WTC11 (cell line): Measurements from ENCODE around the gene CALR3. TPM values are rescaled to one million over a fixed set of nuclear protein-coding genes. Genes with fewer than 3 reads are reported as not detected.

Experiments used
- ATAC-seq: fragments of 200-7000 bp; cut with Tn5 transposase; 2 replicates; pipeline ENCODE4 v1.10.0; 2021; ENCODE audit warnings: mild to moderate bottlenecking, moderate library complexity
- CTCF ChIA-PET: fragments of 300-600 bp; sonication (Branson Sonifier 250); formaldehyde crosslinking; loops from one replicate; lab custom pipeline; 2021; ENCODE audit warnings: antibody characterized with exemption; lab: Charles Lee
- POLR2A ChIA-PET: fragments of 350-600 bp; sonication (Branson Sonifier 250); formaldehyde crosslinking; loops from one replicate; lab custom pipeline; 2021; ENCODE audit warnings: antibody characterized with exemption; lab: Charles Lee
- DNase-seq: peaks from one replicate; pipeline ENCODE4 v3.0.0; 2021; ENCODE audit warnings: low spot score
- H3K27ac Mint-ChIP-seq: 2 replicates; pipeline ENCODE4 v1.8.0; 2021; ENCODE audit warnings: mixed read lengths
- H3K27me3 Mint-ChIP-seq: 2 replicates; pipeline ENCODE4 v1.8.0; 2021; ENCODE audit warnings: low read depth, mild to moderate bottlenecking, moderate library complexity, mixed read lengths
- H3K36me3 Mint-ChIP-seq: 2 replicates; pipeline ENCODE4 v1.8.0; 2021; ENCODE audit warnings: mixed read lengths
- H3K4me1 Mint-ChIP-seq: 2 replicates; pipeline ENCODE4 v1.8.0; 2022; ENCODE audit warnings: mixed read lengths
- H3K4me3 Mint-ChIP-seq: 2 replicates; pipeline ENCODE4 v1.8.0; 2021; ENCODE audit warnings: mild to moderate bottlenecking, moderate library complexity, mixed read lengths
- H3K9me3 Mint-ChIP-seq: 2 replicates; pipeline ENCODE4 v1.8.0; 2021; ENCODE audit warnings: mixed read lengths
- AFF4 ChIP-seq: sonication (generic); formaldehyde crosslinking; IDR thresholded peaks from 2 replicates; pipeline ENCODE4 v1.8.1; 2023; ENCODE audit warnings: mild to moderate bottlenecking, missing genetic modification reagents, borderline replicate concordance
- CBFB ChIP-seq: sonication (generic); formaldehyde crosslinking; IDR thresholded peaks from 2 replicates; pipeline ENCODE4 v1.8.1; 2022; ENCODE audit warnings: mild to moderate bottlenecking, low read depth, missing genetic modification reagents
- ETV6 ChIP-seq: sonication (generic); formaldehyde crosslinking; IDR thresholded peaks from 2 replicates; pipeline ENCODE4 v1.8.1; 2022; ENCODE audit warnings: mild to moderate bottlenecking, missing genetic modification reagents
- FOXJ3 ChIP-seq: sonication (generic); formaldehyde crosslinking; IDR thresholded peaks from 2 replicates; pipeline ENCODE4 v1.9.0; 2021; ENCODE audit warnings: missing genetic modification reagents, mild to moderate bottlenecking, borderline replicate concordance
- FOXP1 ChIP-seq: sonication (generic); formaldehyde crosslinking; IDR thresholded peaks from 2 replicates; pipeline ENCODE4 v1.8.0; 2022; ENCODE audit warnings: missing genetic modification reagents, mild to moderate bottlenecking, moderate library complexity, borderline replicate concordance
- HMGA2 ChIP-seq: fragments of 250-450 bp; sonication (Bioruptor Pico); IDR thresholded peaks from 2 replicates; pipeline ENCODE4 v1.4.0; 2021; ENCODE audit warnings: mild to moderate bottlenecking, moderate library complexity
- IRF2 ChIP-seq: sonication (generic); formaldehyde crosslinking; IDR thresholded peaks from 2 replicates; pipeline ENCODE4 v1.8.0; 2022; ENCODE audit warnings: low read depth, missing genetic modification reagents, borderline replicate concordance
- JAZF1 ChIP-seq: fragments of 250-450 bp; sonication (Bioruptor Pico); IDR thresholded peaks from 2 replicates; pipeline ENCODE4 v1.9.0; 2021; ENCODE audit warnings: moderate library complexity, mild to moderate bottlenecking, inconsistent platforms
- MYBL2 ChIP-seq: sonication (generic); formaldehyde crosslinking; IDR thresholded peaks from 2 replicates; pipeline ENCODE4 v1.8.1; 2023; ENCODE audit warnings: mild to moderate bottlenecking, moderate library complexity, missing genetic modification reagents
- NFYB ChIP-seq: sonication (generic); formaldehyde crosslinking; conservative IDR thresholded peaks from 2 replicates; pipeline ENCODE4 v1.8.0; 2022; ENCODE audit warnings: low read depth, missing genetic modification reagents
- NR1H2 ChIP-seq: sonication (generic); formaldehyde crosslinking; IDR thresholded peaks from 2 replicates; pipeline ENCODE4 v1.9.0; 2021; ENCODE audit warnings: mild to moderate bottlenecking, moderate library complexity, missing genetic modification reagents
- TEAD1 ChIP-seq: sonication (generic); formaldehyde crosslinking; IDR thresholded peaks from 2 replicates; pipeline ENCODE4 v1.8.0; 2022; ENCODE audit warnings: mild to moderate bottlenecking, missing genetic modification reagents
- USF2 ChIP-seq: sonication (generic); formaldehyde crosslinking; IDR thresholded peaks from 2 replicates; pipeline ENCODE4 v1.8.1; 2023; ENCODE audit warnings: mild to moderate bottlenecking, missing genetic modification reagents, moderate library complexity
- ZNF671 ChIP-seq: fragments of 250-450 bp; sonication (Bioruptor Pico); IDR thresholded peaks from 2 replicates; pipeline ENCODE4 v1.8.0; 2021; ENCODE audit warnings: mild to moderate bottlenecking
- total RNA-seq: library from RNA; stranded (reverse); gene quantifications from 3 replicates; pipeline ENCODE4 v1.2.3, GENCODE V29; 2021
- TF ChIP-seq, protein P1 (sequence below): sonication (generic); formaldehyde crosslinking; IDR thresholded peaks from 2 replicates; pipeline ENCODE4 v1.8.1; 2022; ENCODE audit warnings: mild to moderate bottlenecking, missing genetic modification reagents, moderate library complexity, borderline replicate concordance
- TF ChIP-seq, protein P2 (sequence below): fragments of 250-450 bp; sonication (Bioruptor Pico); IDR thresholded peaks from 2 replicates; pipeline ENCODE4 v2.1.2; 2022; ENCODE audit warnings: mild to moderate bottlenecking, moderate library complexity
- TF ChIP-seq, protein P3 (sequence below): sonication (generic); formaldehyde crosslinking; conservative IDR thresholded peaks from 2 replicates; pipeline ENCODE4 v1.8.1; 2022; ENCODE audit warnings: mild to moderate bottlenecking, missing genetic modification reagents
- TF ChIP-seq, protein P4 (sequence below): sonication (generic); formaldehyde crosslinking; IDR thresholded peaks from 2 replicates; pipeline ENCODE4 v1.8.1; 2022; ENCODE audit warnings: mild to moderate bottlenecking, moderate library complexity, missing genetic modification reagents
- TF ChIP-seq, protein P5 (sequence below): sonication (generic); formaldehyde crosslinking; IDR thresholded peaks from 2 replicates; pipeline ENCODE4 v1.8.0; 2022; ENCODE audit warnings: mild to moderate bottlenecking, missing genetic modification reagents
- TF ChIP-seq, protein P6 (sequence below): sonication (generic); formaldehyde crosslinking; IDR thresholded peaks from 2 replicates; pipeline ENCODE4 v1.8.1; 2023; ENCODE audit warnings: mild to moderate bottlenecking, moderate library complexity, missing genetic modification reagents

The CALR3 gene
- total RNA-seq, 1 experiment from 2014 or later, result 0.87 TPM

DNA sequence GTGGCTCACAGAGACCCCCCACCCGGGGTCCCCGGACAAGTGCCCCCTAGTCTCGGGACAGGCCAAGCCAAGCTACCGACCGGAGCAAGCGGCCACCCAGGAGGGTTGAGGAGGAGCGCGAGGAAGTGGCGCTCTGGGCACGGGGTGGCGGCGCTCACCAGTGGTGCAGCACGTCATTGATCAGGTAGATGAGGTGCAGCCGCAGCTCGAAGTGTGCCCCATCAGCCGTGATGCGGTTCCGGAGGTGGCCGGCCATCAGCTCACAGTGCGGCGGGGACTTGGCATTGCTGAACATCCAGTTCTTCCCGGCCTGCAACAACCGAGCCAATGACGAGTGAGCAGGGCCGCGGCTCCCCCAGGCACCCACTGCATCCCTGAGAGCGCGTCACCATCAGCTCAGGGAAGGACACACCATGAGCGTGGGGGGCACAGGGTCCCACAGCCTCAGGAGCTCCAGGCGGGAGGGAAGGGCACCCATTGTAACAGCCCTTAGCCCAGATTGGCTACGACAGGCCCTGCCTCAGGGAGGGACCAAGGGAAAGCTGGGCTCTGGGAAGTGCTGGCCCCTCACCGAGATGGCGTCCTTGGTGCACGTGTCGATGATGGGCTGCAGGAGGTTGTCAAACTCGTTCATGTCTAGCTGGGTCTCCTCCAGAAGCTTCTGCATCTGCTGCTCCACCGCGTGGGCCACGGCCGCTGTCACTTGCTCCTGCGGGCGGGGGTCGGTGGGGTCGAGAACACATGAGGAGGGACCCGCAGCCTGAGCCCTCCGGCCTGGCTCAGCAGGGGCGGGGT is 36.7 kb upstream of the CALR3 start:
- H3K36me3 Mint-ChIP-seq, result peaks cover 63% of the 10 kb centered on the region
- ChIA-PET POLR2A (interaction anchor here (1.3 kb wide), 1 partner anchor 9 kb away, joined by 3 read pairs; the partner anchor contains the start of gene CHERP), CTCF (interaction anchor here (1.9 kb wide), 1 partner anchor 91 kb away, joined by 4 read pairs; no protein-coding TSS in a partner anchor)
- no peak overlapping the region for H3K4me3 Mint-ChIP-seq
- no peaks in the 10 kb centered on the region for H3K9me3 Mint-ChIP-seq
- no peaks in the 10 kb centered on the region for H3K4me1 Mint-ChIP-seq
- no peak for ATAC-seq
- no peak for DNase-seq
- no peaks in the 10 kb centered on the region for H3K27me3 Mint-ChIP-seq
- TF ChIP-seq HMGA2 (CRISPR knock-in tag) (no peak), NR1H2 (no peak), FOXJ3 (CRISPR knock-in tag) (no peak), ZNF671 (no peak), MYBL2 (CRISPR knock-in tag) (no peak), IRF2 (CRISPR knock-in tag) (no peak), CBFB (CRISPR knock-in tag) (no peak), NFYB (CRISPR knock-in tag) (no peak)
- TF ChIP-seq, protein P1, sequence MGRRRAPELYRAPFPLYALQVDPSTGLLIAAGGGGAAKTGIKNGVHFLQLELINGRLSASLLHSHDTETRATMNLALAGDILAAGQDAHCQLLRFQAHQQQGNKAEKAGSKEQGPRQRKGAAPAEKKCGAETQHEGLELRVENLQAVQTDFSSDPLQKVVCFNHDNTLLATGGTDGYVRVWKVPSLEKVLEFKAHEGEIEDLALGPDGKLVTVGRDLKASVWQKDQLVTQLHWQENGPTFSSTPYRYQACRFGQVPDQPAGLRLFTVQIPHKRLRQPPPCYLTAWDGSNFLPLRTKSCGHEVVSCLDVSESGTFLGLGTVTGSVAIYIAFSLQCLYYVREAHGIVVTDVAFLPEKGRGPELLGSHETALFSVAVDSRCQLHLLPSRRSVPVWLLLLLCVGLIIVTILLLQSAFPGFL, result no peak
- TF ChIP-seq, protein P2, sequence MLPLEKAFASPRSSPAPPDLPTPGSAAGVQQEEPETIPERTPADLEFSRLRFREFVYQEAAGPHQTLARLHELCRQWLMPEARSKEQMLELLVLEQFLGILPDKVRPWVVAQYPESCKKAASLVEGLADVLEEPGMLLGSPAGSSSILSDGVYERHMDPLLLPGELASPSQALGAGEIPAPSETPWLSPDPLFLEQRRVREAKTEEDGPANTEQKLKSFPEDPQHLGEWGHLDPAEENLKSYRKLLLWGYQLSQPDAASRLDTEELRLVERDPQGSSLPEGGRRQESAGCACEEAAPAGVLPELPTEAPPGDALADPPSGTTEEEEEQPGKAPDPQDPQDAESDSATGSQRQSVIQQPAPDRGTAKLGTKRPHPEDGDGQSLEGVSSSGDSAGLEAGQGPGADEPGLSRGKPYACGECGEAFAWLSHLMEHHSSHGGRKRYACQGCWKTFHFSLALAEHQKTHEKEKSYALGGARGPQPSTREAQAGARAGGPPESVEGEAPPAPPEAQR (CRISPR knock-in tag), result no peak
- TF ChIP-seq, protein P3, sequence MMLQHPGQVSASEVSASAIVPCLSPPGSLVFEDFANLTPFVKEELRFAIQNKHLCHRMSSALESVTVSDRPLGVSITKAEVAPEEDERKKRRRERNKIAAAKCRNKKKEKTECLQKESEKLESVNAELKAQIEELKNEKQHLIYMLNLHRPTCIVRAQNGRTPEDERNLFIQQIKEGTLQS (CRISPR knock-in tag), result no peak
- no peak overlapping the region for H3K27ac Mint-ChIP-seq

GRCh38 chr19:16531380-16531669 is 35.4 kb upstream of the CALR3 start:
- ChIA-PET POLR2A (no interaction called here), CTCF (interaction anchor here (1.9 kb wide), 1 partner anchor 89 kb away, joined by 4 read pairs; no protein-coding TSS in a partner anchor)
- Mint-ChIP-seq H3K4me1 (no peaks in the 10 kb centered on the region), H3K36me3 (peaks cover 68% of the 10 kb centered on the region), H3K27ac (no peak overlapping the region), H3K27me3 (no peaks in the 10 kb centered on the region), H3K9me3 (no peaks in the 10 kb centered on the region), H3K4me3 (no peak overlapping the region)
- DNase-seq (no peak), ATAC-seq (no peak)
- TF ChIP-seq FOXP1 (CRISPR knock-in tag) (no peak), JAZF1 (CRISPR knock-in tag) (no peak), ETV6 (CRISPR knock-in tag) (no peak), ZNF671 (no peak), TEAD1 (CRISPR knock-in tag) (no peak), AFF4 (CRISPR knock-in tag) (no peak), USF2 (CRISPR knock-in tag) (no peak)
- TF ChIP-seq, protein P4, sequence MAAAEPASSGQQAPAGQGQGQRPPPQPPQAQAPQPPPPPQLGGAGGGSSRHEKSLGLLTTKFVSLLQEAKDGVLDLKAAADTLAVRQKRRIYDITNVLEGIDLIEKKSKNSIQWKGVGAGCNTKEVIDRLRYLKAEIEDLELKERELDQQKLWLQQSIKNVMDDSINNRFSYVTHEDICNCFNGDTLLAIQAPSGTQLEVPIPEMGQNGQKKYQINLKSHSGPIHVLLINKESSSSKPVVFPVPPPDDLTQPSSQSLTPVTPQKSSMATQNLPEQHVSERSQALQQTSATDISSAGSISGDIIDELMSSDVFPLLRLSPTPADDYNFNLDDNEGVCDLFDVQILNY (CRISPR knock-in tag), result no peak
- TF ChIP-seq, protein P5, sequence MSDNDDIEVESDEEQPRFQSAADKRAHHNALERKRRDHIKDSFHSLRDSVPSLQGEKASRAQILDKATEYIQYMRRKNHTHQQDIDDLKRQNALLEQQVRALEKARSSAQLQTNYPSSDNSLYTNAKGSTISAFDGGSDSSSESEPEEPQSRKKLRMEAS (CRISPR knock-in tag), result no peak
- TF ChIP-seq, protein P6, sequence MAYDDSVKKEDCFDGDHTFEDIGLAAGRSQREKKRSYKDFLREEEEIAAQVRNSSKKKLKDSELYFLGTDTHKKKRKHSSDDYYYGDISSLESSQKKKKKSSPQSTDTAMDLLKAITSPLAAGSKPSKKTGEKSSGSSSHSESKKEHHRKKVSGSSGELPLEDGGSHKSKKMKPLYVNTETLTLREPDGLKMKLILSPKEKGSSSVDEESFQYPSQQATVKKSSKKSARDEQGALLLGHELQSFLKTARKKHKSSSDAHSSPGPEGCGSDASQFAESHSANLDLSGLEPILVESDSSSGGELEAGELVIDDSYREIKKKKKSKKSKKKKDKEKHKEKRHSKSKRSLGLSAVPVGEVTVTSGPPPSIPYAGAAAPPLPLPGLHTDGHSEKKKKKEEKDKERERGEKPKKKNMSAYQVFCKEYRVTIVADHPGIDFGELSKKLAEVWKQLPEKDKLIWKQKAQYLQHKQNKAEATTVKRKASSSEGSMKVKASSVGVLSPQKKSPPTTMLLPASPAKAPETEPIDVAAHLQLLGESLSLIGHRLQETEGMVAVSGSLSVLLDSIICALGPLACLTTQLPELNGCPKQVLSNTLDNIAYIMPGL (CRISPR knock-in tag), result no peak
